Keratinocyte (primary cell): Measurements from ENCODE around the gene SLC17A9. TPM values are rescaled to one million over a fixed set of nuclear protein-coding genes. Genes with fewer than 3 reads are reported as not detected.

Source experiments
- DNase-seq: peaks from one replicate; pipeline ENCODE4 v3.0.0-alpha.2; 2011; ENCODE audit warnings: low read depth, missing footprints, low spot score
- FAIRE-seq: peaks from 2 replicates; lab custom pipeline; 2011; peaks lifted over from hg19 to GRCh38; lab: Jason Lieb, UNC
- H2AFZ ChIP-seq: 2 replicates; pipeline ENCODE4 v1.6.0; 2012; ENCODE audit warnings: low read length, control low read depth, inconsistent platforms; ENCODE audit not compliant: control insufficient read depth
- H3K27ac ChIP-seq: 2 replicates; pipeline ENCODE4 v1.5.1; 2011; ENCODE audit warnings: low read length; ENCODE audit not compliant: control insufficient read depth, insufficient read depth
- H3K27me3 ChIP-seq: 3 replicates; pipeline ENCODE4 v1.6.0; 2011; ENCODE audit warnings: low read length; ENCODE audit not compliant: control insufficient read depth, insufficient read depth; ENCODE audit errors: extremely low read depth
- H3K36me3 ChIP-seq, 2 experiments: 2 replicates in 1 of 2; 3 replicates in 1 of 2; pipeline ENCODE4 v1.5.1; 2011; ENCODE audit warnings: low read length in 2 of 2, mild to moderate bottlenecking in 1 of 2; ENCODE audit not compliant: control insufficient read depth in 2 of 2, insufficient read depth in 2 of 2; ENCODE audit errors: extremely low read depth in 1 of 2
- H3K4me1 ChIP-seq: 3 replicates; pipeline ENCODE4 v1.5.1; 2011; ENCODE audit warnings: low read length; ENCODE audit not compliant: control insufficient read depth, insufficient read depth; ENCODE audit errors: extremely low read depth
- H3K4me2 ChIP-seq: 3 replicates; pipeline ENCODE4 v1.6.0; 2011; ENCODE audit warnings: low read depth, low read length; ENCODE audit not compliant: control insufficient read depth, insufficient read depth; ENCODE audit errors: extremely low read depth
- H3K4me3 ChIP-seq, 3 experiments: fragments of 200-600 bp in 1 of 3; sonication (generic) in 1 of 3; 2 replicates in 2 of 3; 3 replicates in 1 of 3; pipeline ENCODE4 v1.5.1; 2011 to 2016; ENCODE audit warnings: low read length in 3 of 3, mild to moderate bottlenecking in 3 of 3, control low read depth in 2 of 3, inconsistent platforms in 1 of 3, low read depth in 1 of 3, mixed read lengths in 1 of 3, mixed run types in 1 of 3, moderate library complexity in 1 of 3; ENCODE audit not compliant: control insufficient read depth in 2 of 3, insufficient read depth in 2 of 3; ENCODE audit errors: extremely low read depth in 1 of 3
- H3K79me2 ChIP-seq: 2 replicates; pipeline ENCODE4 v1.6.0; 2012; ENCODE audit warnings: low read length; ENCODE audit not compliant: control insufficient read depth, insufficient read depth
- H3K9ac ChIP-seq: 3 replicates; pipeline ENCODE4 v1.6.0; 2011; ENCODE audit warnings: low read length; ENCODE audit not compliant: control insufficient read depth, insufficient read depth; ENCODE audit errors: extremely low read depth
- H3K9me1 ChIP-seq: 3 replicates; pipeline ENCODE4 v1.6.0; 2011; ENCODE audit warnings: low read length; ENCODE audit not compliant: control insufficient read depth, insufficient read depth; ENCODE audit errors: extremely low read depth
- H3K9me3 ChIP-seq: 2 replicates; pipeline ENCODE4 v1.5.1; 2012; ENCODE audit warnings: low read depth, low read length; ENCODE audit not compliant: control insufficient read depth
- H4K20me1 ChIP-seq: 3 replicates; pipeline ENCODE4 v1.6.0; 2011; ENCODE audit warnings: low read length; ENCODE audit not compliant: control insufficient read depth, insufficient read depth; ENCODE audit errors: extremely low read depth
- EZH2 ChIP-seq: IDR thresholded peaks from one replicate; pipeline ENCODE4 v1.6.1; 2012; ENCODE audit warnings: inconsistent platforms, mild to moderate bottlenecking, low read length, moderate library complexity
- dilution Hi-C: fragments of 300-500 bp; cut with MboI; formaldehyde crosslinking; loops from one replicate; pipeline ENCODE4 v1.7.0; 2020; ENCODE audit warnings: low sequenced_read_pairs; ENCODE audit not compliant: extremely low pct_ligation_motif_present
- polyA plus RNA-seq, 5 experiments: library from polyadenylated mRNA; depleted of rRNA in 3 of 5; stranded (reverse) in 3 of 5; stranded (forward) in 1 of 5; unstranded in 1 of 5; fragments of >200 nt; gene quantifications; 1 replicate in 1 of 5; 2 replicates in 3 of 5; 3 replicates in 1 of 5; pipeline versions ENCODE4 v1.2.1 to v1.2.3, GENCODE V29; 2011 to 2012; ENCODE audit warnings: missing spikeins in 2 of 5, low read depth in 1 of 5, low replicate concordance in 1 of 5
- TF ChIP-seq, protein P1 (sequence below), 3 experiments: IDR thresholded peaks in 1 of 3; conservative IDR thresholded peaks in 1 of 3; optimal IDR thresholded peaks in 1 of 3; 2 replicates in 2 of 3; 3 replicates in 1 of 3; pipeline versions ENCODE3 to v1.5.1; 2011; ENCODE audit warnings: low read length in 3 of 3, mild to moderate bottlenecking in 3 of 3, moderate library complexity in 2 of 3, control low read depth in 1 of 3, inconsistent platforms in 1 of 3; ENCODE audit not compliant: insufficient read depth in 2 of 3; ENCODE audit errors: extremely low read depth in 1 of 3

SLC17A9 gene
- polyA plus RNA-seq, 1 donor (not counting 4 experiments of a cell fraction or from before 2014, with no cell fraction given): not detected

DNA sequence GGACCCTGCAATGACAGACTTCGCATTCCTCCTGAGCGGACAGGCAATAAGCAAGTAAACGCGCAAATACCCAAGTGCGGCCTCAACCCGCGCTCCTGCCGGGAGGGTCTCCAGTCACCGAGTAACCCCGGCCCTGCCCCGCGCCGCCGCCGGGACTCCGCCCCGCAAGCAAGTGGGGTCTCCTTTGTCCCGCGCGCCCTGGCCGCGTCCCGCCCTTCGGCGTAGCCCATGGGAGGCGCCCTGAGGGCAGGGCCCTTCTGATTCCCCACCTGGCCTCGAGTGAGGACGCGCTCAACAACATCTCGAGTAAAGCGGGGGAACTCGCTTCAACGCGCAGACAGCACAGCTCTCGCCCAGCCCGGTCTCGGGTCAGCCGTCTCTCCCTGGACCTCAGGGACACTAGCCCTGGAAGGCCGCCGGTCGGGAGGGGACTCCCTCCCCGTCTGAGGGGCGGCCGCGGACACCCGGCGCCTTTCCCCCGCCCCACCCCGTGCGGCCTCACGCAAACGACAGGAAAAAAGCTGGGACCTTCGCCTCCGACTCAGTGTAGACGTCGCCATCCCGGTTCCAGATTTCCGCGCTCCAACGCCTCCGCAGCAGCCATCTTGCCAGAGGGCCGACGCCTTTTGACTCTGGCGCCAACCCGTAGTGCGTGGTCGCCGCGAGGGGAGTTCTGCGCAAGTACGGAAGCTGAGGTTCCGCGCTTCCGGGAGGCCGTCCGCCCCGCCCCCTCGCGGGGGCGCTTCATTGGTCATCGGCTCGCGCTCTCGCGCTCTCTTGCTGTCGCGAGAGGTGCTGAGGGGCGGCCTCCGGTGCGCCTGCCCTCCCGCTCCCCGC lies 15.0 kb upstream of the SLC17A9 start:
- Histone ChIP-seq H3K79me2 (peaks cover 89% of the 10 kb centered on the region), H3K27ac (peak overlapping the region; percentile 87), H3K4me3 (peak overlapping the region; percentile 96 to 99 (median 97)), H3K36me3 (peaks cover 23 to 40% of the 10 kb centered on the region in 2 experiments), H2AFZ (peak overlapping the region; percentile 79), H3K27me3 (no peaks in the 10 kb centered on the region), H3K9me1 (no peaks in the 10 kb centered on the region), H3K9ac (peak overlapping the region; percentile 96), H3K4me1 (peaks cover 17% of the 10 kb centered on the region), H3K9me3 (no peaks in the 10 kb centered on the region), H3K4me2 (peak overlapping the region; percentile 87), H4K20me1 (no peaks in the 10 kb centered on the region)
- TF ChIP-seq EZH2: no peak
- TF ChIP-seq, protein P1, sequence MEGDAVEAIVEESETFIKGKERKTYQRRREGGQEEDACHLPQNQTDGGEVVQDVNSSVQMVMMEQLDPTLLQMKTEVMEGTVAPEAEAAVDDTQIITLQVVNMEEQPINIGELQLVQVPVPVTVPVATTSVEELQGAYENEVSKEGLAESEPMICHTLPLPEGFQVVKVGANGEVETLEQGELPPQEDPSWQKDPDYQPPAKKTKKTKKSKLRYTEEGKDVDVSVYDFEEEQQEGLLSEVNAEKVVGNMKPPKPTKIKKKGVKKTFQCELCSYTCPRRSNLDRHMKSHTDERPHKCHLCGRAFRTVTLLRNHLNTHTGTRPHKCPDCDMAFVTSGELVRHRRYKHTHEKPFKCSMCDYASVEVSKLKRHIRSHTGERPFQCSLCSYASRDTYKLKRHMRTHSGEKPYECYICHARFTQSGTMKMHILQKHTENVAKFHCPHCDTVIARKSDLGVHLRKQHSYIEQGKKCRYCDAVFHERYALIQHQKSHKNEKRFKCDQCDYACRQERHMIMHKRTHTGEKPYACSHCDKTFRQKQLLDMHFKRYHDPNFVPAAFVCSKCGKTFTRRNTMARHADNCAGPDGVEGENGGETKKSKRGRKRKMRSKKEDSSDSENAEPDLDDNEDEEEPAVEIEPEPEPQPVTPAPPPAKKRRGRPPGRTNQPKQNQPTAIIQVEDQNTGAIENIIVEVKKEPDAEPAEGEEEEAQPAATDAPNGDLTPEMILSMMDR (optimal IDR thresholded peaks at IDR 0.05 in 1 of 3, IDR thresholded peaks at IDR 0.05 in 1 of 3, conservative IDR thresholded peaks at IDR 0.05 in 1 of 3; ENCODE audit: extremely low read depth in 1 of 3, insufficient read depth in 2 of 3, low read length in 3 of 3): no peak
- dilution Hi-C loops: no loop called here
- FAIRE-seq: no peak
- DNase-seq: peak; percentile 78

DNA sequence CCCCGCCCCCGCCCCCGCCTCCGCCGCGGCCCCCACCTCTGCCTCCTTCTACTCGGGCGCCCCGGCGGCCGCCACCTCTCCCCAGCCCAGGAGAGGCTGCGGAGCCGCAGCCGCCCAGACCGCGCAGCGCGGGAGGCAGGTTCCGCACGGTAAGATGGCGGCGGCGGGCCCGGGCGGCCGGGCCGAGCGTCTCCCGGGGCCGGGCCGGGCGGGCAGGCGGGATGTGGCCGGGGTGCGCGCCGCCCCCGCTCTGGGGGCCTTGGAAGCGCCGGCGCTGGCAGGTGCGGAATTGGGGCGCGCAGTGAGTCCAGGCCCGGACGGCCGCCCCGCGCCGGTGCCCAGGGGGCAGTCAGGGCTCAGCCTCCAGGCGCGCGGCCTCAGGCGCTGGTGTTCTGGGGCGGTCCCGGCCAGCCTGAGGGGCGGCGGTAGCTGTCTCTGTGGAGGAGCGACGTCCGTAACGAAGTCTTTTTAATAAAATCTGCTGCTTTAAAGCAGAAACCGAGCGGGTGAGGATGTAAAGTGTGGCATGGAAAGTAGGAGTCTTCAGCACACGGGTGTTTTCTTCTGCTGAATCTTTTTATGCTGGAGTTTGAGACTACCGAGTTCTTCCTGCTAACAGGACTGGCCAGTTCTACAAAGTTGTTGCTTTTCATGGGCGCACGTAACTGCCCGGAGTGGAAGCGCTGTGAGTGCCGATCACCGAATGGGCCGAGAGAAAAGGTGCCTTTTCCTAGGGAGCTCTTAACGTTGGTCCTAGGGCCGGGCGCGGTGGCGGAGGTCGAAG lies 14.2 kb upstream of the SLC17A9 start, which contains the start of gene GID8:
TSS of gene GID8 (plus strand) at position 43 of the 784 bp plus-strand sequence. CDS start 3,356 bp downstream, outside the sequence.
- no peaks in the 10 kb centered on the region for H3K27me3 ChIP-seq
- H3K4me1 ChIP-seq: peaks cover 17% of the 10 kb centered on the region
- H3K4me2 ChIP-seq: peak within 1 kb of the TSS; percentile 92
- TF ChIP-seq, protein P1 (optimal IDR thresholded peaks at IDR 0.05 in 1 of 3, IDR thresholded peaks at IDR 0.05 in 1 of 3, conservative IDR thresholded peaks at IDR 0.05 in 1 of 3; ENCODE audit: extremely low read depth in 1 of 3, insufficient read depth in 2 of 3, low read length in 3 of 3): no peak
- TF ChIP-seq EZH2: no peak
- H4K20me1 ChIP-seq: no peaks in the 10 kb centered on the region
- H3K9me3 ChIP-seq: no peaks in the 10 kb centered on the region
- no peak for FAIRE-seq
- peak within 1 kb of the TSS; percentile 96 to 99 (median 97) for H3K4me3 ChIP-seq
- H3K9me1 ChIP-seq: no peaks in the 10 kb centered on the region
- peak within 1 kb of the TSS; percentile 79 for H2AFZ ChIP-seq
- H3K79me2 ChIP-seq: peaks cover 82% of the 10 kb centered on the region
- H3K9ac ChIP-seq: peak within 1 kb of the TSS; percentile 96
- no peak for DNase-seq
- dilution Hi-C loops: no loop called here
- H3K27ac ChIP-seq: peak within 1 kb of the TSS; percentile 87
- peaks cover 27 to 48% of the 10 kb centered on the region in 2 experiments for H3K36me3 ChIP-seq
